HG03139 (cell line): Measurements from ENCODE around the gene PTCD2.

ENCODE experiments used
- ATAC-seq: cut with Tn5 transposase; IDR thresholded peaks from one replicate; pipeline ENCODE4 v1.9.1; 2021; ENCODE audit not compliant: unreplicated experiment

Gene PTCD2

DNA sequence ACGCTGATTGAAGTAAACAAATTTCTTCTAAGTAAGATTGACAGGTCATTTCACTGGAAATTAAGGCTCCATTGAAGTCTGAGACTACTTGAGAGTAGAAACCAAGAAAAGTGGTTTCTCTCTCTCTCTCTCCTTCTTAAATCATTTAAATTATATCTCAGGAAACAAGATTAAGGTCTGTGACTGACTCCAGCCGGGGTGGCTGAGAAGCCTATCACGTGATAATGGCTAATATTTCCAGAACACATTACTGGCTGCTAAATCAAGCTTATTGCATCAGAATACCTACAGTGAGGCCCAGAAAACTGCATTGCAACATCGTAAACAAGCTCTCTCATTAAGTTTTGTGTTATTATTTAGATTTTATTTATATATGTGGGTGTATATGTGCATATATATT, 88.4 kb downstream of the PTCD2 start:
- no peak for ATAC-seq

DNA sequence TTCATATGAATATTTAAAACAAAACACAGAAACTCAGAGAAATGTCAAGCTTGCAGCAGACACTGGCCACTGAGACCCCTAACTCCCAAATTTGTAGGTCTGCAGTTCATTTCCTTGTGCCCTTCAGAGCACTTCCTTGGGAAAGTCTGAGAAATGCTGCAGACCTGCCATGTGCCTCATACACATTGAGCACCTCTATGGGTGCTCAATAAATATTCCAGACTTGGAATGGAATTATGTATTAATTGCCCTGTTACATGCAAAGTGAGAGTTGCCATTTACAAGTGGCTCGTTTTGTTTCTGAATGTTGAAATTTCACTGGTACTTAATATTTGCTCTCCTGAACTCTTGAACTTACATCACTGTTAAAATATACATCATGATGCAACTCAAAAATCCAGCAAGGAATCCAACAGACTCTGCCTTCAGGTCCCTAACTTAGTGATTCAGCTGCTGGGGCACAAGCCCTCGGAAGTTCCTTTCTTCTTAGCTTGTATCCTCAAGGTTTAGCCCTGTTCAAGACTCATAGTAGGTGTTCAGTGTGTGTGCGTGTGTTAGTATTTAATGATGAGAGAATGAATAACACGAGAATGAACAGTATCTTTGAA, 90.6 kb downstream of the PTCD2 start:
- no peak for ATAC-seq

DNA sequence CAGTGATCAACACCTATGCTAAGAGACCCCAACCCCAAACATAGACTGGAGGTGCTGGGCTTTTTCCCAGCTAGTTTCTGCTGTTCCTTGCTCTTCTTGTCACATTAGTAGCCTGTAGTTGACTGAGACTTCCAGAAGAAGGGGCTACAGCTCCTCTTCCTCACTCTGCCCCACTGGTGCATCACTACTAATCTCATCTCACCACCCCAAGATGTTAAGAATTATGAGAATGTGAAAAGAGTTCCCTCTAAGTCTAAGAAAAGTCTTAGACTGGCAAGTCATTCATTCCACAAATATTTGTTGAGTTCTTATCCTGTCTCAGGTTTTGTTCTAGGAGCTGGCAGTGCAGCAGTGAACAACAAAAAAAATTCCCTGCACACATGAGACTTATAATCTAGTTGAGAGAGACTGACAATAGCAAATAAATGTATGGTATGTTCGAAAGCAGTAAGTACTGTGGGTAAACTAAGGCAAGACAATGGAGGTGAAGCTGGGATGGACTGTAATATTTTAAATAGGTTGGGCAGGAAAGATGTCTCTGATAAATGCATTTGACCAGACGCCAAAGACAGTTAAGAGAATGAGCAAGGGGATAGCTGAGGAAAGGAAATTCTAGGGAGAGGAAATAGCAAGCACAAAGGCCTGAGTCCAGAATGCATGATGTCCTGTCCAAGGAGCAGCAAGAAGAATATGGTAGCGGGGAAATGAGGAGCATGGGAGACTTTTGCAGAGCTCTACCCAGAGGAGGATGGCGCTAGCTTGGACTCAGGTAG, 92.3 kb downstream of the PTCD2 start:
- no peak for ATAC-seq

DNA sequence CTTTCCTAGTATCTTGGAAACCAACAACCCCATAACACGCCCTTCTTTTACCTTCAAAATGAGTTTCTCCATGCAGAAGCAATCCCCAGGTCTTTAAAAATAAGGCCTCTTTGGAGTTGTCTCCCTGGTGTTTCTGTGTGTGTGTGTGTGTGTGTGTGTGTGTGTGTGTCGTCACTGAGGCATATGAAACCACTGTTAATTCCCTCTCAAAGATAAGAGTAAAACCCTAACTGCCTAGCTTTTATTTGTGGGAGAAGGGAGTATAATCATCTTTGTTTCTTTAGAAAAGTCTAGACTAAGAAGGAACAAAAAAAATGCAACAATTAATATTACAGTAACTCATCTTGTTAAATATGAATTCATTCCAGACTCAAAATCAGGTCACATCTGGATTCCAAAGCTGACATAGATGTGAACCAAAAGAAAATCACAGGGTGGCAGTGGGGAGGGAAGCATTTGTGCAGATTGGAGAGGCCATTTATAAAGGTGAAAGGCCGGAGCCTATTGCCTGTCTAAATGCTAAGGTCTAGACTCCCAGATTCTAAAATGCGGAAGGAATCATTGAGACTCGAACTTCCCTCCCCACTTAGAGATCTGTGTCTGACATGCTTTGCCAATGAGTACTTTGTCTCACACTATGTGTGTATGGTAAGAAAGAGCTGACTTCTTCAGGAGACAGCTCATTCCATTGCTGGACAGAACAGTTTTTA, 95.6 kb downstream of the PTCD2 start:
- ATAC-seq = no peak

DNA sequence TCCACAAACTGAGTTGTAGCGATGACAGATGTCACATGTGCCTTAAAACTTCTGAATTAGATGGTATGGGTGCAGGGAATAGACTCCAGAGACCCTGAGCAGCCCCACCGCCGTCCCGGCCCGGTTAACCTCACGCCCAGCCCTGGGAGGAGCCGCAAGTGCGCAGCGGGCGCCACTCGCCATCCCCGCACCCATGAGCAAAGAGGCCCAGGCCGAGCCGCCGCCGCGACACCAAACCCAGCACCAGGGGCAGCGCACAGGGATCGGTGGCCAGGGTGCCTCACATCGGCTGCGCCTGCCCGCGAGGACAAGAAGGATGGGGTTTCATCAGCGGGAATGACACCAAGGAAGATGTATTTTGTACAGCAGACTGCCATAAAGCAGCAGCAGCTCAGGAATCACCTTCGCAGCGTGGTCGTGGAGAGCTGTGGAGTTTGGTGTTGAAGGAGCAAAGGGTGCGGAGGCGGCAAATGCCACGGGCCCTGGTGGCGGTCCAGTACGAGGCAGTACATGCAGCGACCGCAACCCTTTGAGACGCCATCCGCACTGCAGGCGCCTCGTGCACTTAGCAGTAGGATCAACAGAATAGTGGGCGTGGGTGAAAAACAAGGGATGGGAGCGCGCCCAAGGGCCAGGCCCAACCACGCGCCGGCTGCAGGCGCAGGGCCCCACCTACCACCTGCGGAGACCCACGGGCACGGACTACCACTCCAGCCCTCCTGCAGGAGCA, 97.3 kb downstream of the PTCD2 start:
- ATAC-seq = no peak
